Thyroid gland (tissue), 4 donors: Measurements from ENCODE around the gene EHBP1L1. TPM values are rescaled to one million over a fixed set of nuclear protein-coding genes. Genes with fewer than 3 reads are reported as not detected.

Experiments used
- DNase-seq, 2 donors: peaks; one replicate each; pipeline ENCODE4 v3.0.0-alpha.2; 2019
- H3K27ac ChIP-seq, 3 donors: fragments of 200-600 bp; sonication (generic); 1 replicate in 2 of 3; 2 replicates in 1 of 3; pipeline ENCODE4 v1.5.1; 2016 to 2019; ENCODE audit warnings: mild to moderate bottlenecking in 1 of 3, moderate library complexity in 1 of 3
- H3K27me3 ChIP-seq: fragments of 200-600 bp; sonication (generic); one replicate; pipeline ENCODE4 v1.5.1; 2019
- H3K36me3 ChIP-seq, 2 donors: fragments of 200-600 bp; sonication (generic); one replicate each; pipeline ENCODE4 v1.5.1; 2016 to 2019
- H3K4me1 ChIP-seq, 2 donors: fragments of 200-600 bp; sonication (generic); one replicate each; pipeline ENCODE4 v1.5.1; 2017 to 2019
- H3K4me3 ChIP-seq, 3 donors: fragments of 200-600 bp; sonication (generic); replicated peaks in 1 of 3; 1 replicate in 2 of 3; 2 replicates in 1 of 3; pipeline ENCODE4 v1.5.1; 2016; ENCODE audit warnings: mild to moderate bottlenecking in 1 of 3
- H3K9me3 ChIP-seq: fragments of 200-600 bp; sonication (generic); one replicate; pipeline ENCODE4 v1.5.1; 2017
- CTCF ChIP-seq, 6 experiments: fragments of 200-600 bp in 3 of 6; fragments of 450-650 bp in 3 of 6; sonication (generic) in 3 of 6; IDR thresholded peaks; one replicate each; pipeline ENCODE4 v1.5.1; 2016 to 2019; ENCODE audit warnings: antibody characterized with exemption in 6 of 6, mild to moderate bottlenecking in 2 of 6, inconsistent platforms in 1 of 6, moderate library complexity in 1 of 6
- POLR2A ChIP-seq, 2 donors: fragments of 450-650 bp; IDR thresholded peaks; one replicate each; pipeline ENCODE4 v1.6.1; 2017; ENCODE audit warnings: antibody characterized with exemption in 2 of 2, mild to moderate bottlenecking in 2 of 2, moderate library complexity in 1 of 2
- WGBS, 2 donors: methylation state at CpG; one replicate each; pipeline ENCODE4 v1.1.5; 2017; 5-methylcytosine and 5-hydroxymethylcytosine counted together
- intact Hi-C: fragments of 100-400 bp; cut with DNase I; formaldehyde crosslinking; loops from one replicate; pipeline ENCODE4 v1.15.1; 2023
- total RNA-seq, 4 donors: library from RNA; depleted of rRNA; stranded (reverse); fragments of >200 nt; gene quantifications; one replicate each; pipeline ENCODE4 v1.2.3, GENCODE V29; 2016

The EHBP1L1 gene
- total RNA-seq, 4 donors from 2014 or later, result 8.6 to 18.8 (median 12.0) TPM

GRCh38 chr11:65590240-65590738 lies 14.4 kb downstream of the EHBP1L1 start:
- H3K4me1 ChIP-seq, result peaks cover 4 to 18% of the 10 kb centered on the region in 2 donors
- H3K4me3 ChIP-seq, result no peak overlapping the region
- no peak overlapping the region for H3K27ac ChIP-seq
- intact Hi-C loops, result no loop called here
- no peaks in the 10 kb centered on the region for H3K27me3 ChIP-seq
- DNase-seq, result no peak
- WGBS, 2 donors, result 61 to 67% methylated on average over 5 to 7 of the region's 8 CpGs
- no peaks in the 10 kb centered on the region for H3K36me3 ChIP-seq
- TF ChIP-seq POLR2A (IDR thresholded peaks at IDR 0.05) (no peak), CTCF (IDR thresholded peaks at IDR 0.05) (no peak)
- H3K9me3 ChIP-seq, result no peaks in the 10 kb centered on the region

- DNase-seq, result peak; percentile 54 to 62
- Histone ChIP-seq H3K27me3 (no peaks in the 10 kb centered on the region), H3K9me3 (no peaks in the 10 kb centered on the region), H3K4me1 (peaks cover 4 to 13% of the 10 kb centered on the region in 2 donors), H3K4me3 (no peak overlapping the region), H3K36me3 (no peaks in the 10 kb centered on the region), H3K27ac (peak overlapping the region in 2 of 3 donors; percentile 4 to 47)
- peak in 3 of 6 experiments; percentile 12 to 47 (median 36) for TF ChIP-seq CTCF (IDR thresholded peaks at IDR 0.05)
- no peak for TF ChIP-seq POLR2A (IDR thresholded peaks at IDR 0.05)
- WGBS, 2 donors, result 35 to 37% methylated on average over 30 to 37 of the region's 106 CpGs
- intact Hi-C loops, result no loop called here
Measured at GRCh38 chr11:65591939-65592857, 16.3 kb downstream of the EHBP1L1 start.

- peaks cover 4 to 6% of the 10 kb centered on the region in 2 donors for H3K36me3 ChIP-seq
- H3K27ac ChIP-seq, result no peak overlapping the region
- no peaks in the 10 kb centered on the region for H3K27me3 ChIP-seq
- no peak overlapping the region for H3K4me3 ChIP-seq
- TF ChIP-seq POLR2A (IDR thresholded peaks at IDR 0.05), result no peak
- TF ChIP-seq CTCF (IDR thresholded peaks at IDR 0.05), result no peak
- intact Hi-C loops, result no loop called here
- no peak for DNase-seq
- H3K4me1 ChIP-seq, result peaks cover 4 to 7% of the 10 kb centered on the region in 2 donors
- H3K9me3 ChIP-seq, result no peaks in the 10 kb centered on the region
- WGBS, 2 donors, result 67 to 73% methylated on average over 18 to 19 of the region's 22 CpGs
Measured at GRCh38 chr11:65592858-65593517, 17.1 kb downstream of the EHBP1L1 start.

- intact Hi-C loops, result no loop called here
- Histone ChIP-seq H3K36me3 (peaks cover 12 to 14% of the 10 kb centered on the region in 2 donors), H3K27ac (no peak overlapping the region), H3K27me3 (no peaks in the 10 kb centered on the region), H3K4me1 (peaks cover 0 to 4% of the 10 kb centered on the region in 2 donors), H3K4me3 (no peak overlapping the region), H3K9me3 (no peaks in the 10 kb centered on the region)
- no peak for TF ChIP-seq POLR2A (IDR thresholded peaks at IDR 0.05)
- TF ChIP-seq CTCF (IDR thresholded peaks at IDR 0.05), result peak; percentile 15 to 53 (median 29)
- 79 to 83% methylated on average over 16 to 17 of the region's 26 CpGs for WGBS, 2 donors
- DNase-seq, result no peak
Measured at GRCh38 chr11:65593518-65594414, 17.9 kb downstream of the EHBP1L1 start.
